Psoas muscle (tissue), 8 donors: Measurements from ENCODE around the gene ZBTB7C. TPM values are rescaled to one million over a fixed set of nuclear protein-coding genes. Genes with fewer than 3 reads are reported as not detected.

Source experiments
- ATAC-seq, 4 donors: fragments of 200-7000 bp; cut with Tn5 transposase; one replicate each; pipeline ENCODE4 v1.9.1; 2020; ENCODE audit warnings: moderate library complexity in 3 of 4, mild to moderate bottlenecking in 2 of 4
- DNase-seq, 2 donors: peaks; one replicate each; pipeline ENCODE4 v3.0.0-alpha.2; 2020
- H3K27ac ChIP-seq: fragments of 200-600 bp; one replicate; pipeline ENCODE4 v1.8.0; 2022
- H3K27me3 ChIP-seq, 3 donors: fragments of 200-600 bp in 1 of 3; one replicate each; pipeline versions ENCODE4 v1.6.1 to v1.8.0; 2013 to 2022; ENCODE audit warnings: low read length in 2 of 3, mild to moderate bottlenecking in 2 of 3, moderate library complexity in 1 of 3; ENCODE audit not compliant: insufficient read depth in 3 of 3
- H3K36me3 ChIP-seq, 2 donors: fragments of 200-600 bp in 1 of 2; one replicate each; pipeline versions ENCODE4 v1.6.1 to v1.8.0; 2013 to 2022; ENCODE audit warnings: low read depth in 1 of 2, mild to moderate bottlenecking in 1 of 2, moderate library complexity in 1 of 2; ENCODE audit not compliant: insufficient read depth in 1 of 2
- H3K4me1 ChIP-seq: fragments of 200-600 bp; one replicate; pipeline ENCODE4 v1.8.0; 2022
- H3K4me3 ChIP-seq: fragments of 200-600 bp; one replicate; pipeline ENCODE4 v1.8.0; 2022; ENCODE audit warnings: mild to moderate bottlenecking
- H3K9me3 ChIP-seq: fragments of 200-600 bp; one replicate; pipeline ENCODE4 v1.8.0; 2022
- WGBS, 3 donors: extraction: QIAGEN DNeasy Blood & Tissue Kit; methylation state at CpG; one replicate each; pipeline versions ENCODE4 v1.1.6 to v1.1.7; 2013; 5-methylcytosine and 5-hydroxymethylcytosine counted together
- intact Hi-C, 2 donors: fragments of 100-400 bp; cut with DNase I; formaldehyde crosslinking; loops; one replicate each; pipeline versions ENCODE4 v1.11.0 to v1.14.2; 2022
- polyA plus RNA-seq, 3 donors: library from polyadenylated mRNA; stranded (reverse); fragments of 200-250 nt; gene quantifications; one replicate each; pipeline ENCODE4 v1.2.3, GENCODE V29; 2013
- total RNA-seq, 4 donors: library from RNA; stranded (reverse); fragmentation: NEBNext Ultra II Directional in 2 of 4; extraction: Animal tissue kit (Norgen Biotek cat#: 25700) in 2 of 4; gene quantifications; one replicate each; pipeline versions ENCODE4 v1.2.1 to v1.2.4, GENCODE V29; 2021 to 2023
- TF ChIP-seq, protein P1 (sequence below): fragments of 200-600 bp; IDR thresholded peaks from one replicate; pipeline ENCODE4 v1.8.0; 2022; ENCODE audit warnings: antibody characterized with exemption
- donor health status: healthy with polysubstance abuse.
- donor health status: DM: no; HTN: no; CAD: no; lungs with moderate emphysema.
- donor health status: Bipolar disorder and iron deficiency.
- donor health status: healthy.
- donor health status: DM: yes; HTN: yes; CAD: no.
- donor health status: DM: no; HTN: no; CAD: no.
- donor health status: DM: no; HTN: no; CAD: no.
- donor health status: DM: yes; HTN: yes; CAD: no.

The ZBTB7C gene
- total and polyA plus RNA-seq, 7 donors = 0.34 to 2.9 (median 0.78) TPM

DNA sequence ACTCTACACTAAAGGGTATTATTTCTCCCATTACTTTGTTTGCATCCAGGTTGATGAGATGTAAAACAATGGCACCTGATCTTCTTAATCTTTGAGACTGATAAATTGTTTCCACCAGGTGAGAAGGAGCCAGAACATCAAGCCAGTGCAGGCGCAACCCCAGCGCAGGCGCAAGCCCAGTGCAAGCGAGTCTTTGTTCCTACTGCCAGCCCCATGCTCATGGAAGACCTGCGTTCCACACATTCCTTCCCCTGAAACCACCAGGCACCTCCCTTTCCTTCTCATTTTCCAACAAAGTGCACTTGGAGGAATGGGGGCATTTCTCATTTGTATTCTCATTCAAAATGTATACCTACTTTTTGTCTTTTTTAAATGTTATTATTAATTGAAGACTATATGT, 290.0 kb downstream of the ZBTB7C start:
- ATAC-seq (no peak), DNase-seq (no peak)
- Histone ChIP-seq H3K27ac (no peak overlapping the region), H3K4me3 (no peak overlapping the region), H3K4me1 (no peaks in the 10 kb centered on the region), H3K27me3 (no peaks in the 10 kb centered on the region), H3K9me3 (no peaks in the 10 kb centered on the region), H3K36me3 (no peaks in the 10 kb centered on the region)
- 96 to 99% (median 97%) methylated on average over 5 of the region's 5 CpGs for WGBS, 3 donors
- intact Hi-C loops = no loop called here
- TF ChIP-seq, protein P1, sequence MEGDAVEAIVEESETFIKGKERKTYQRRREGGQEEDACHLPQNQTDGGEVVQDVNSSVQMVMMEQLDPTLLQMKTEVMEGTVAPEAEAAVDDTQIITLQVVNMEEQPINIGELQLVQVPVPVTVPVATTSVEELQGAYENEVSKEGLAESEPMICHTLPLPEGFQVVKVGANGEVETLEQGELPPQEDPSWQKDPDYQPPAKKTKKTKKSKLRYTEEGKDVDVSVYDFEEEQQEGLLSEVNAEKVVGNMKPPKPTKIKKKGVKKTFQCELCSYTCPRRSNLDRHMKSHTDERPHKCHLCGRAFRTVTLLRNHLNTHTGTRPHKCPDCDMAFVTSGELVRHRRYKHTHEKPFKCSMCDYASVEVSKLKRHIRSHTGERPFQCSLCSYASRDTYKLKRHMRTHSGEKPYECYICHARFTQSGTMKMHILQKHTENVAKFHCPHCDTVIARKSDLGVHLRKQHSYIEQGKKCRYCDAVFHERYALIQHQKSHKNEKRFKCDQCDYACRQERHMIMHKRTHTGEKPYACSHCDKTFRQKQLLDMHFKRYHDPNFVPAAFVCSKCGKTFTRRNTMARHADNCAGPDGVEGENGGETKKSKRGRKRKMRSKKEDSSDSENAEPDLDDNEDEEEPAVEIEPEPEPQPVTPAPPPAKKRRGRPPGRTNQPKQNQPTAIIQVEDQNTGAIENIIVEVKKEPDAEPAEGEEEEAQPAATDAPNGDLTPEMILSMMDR = no peak

DNA sequence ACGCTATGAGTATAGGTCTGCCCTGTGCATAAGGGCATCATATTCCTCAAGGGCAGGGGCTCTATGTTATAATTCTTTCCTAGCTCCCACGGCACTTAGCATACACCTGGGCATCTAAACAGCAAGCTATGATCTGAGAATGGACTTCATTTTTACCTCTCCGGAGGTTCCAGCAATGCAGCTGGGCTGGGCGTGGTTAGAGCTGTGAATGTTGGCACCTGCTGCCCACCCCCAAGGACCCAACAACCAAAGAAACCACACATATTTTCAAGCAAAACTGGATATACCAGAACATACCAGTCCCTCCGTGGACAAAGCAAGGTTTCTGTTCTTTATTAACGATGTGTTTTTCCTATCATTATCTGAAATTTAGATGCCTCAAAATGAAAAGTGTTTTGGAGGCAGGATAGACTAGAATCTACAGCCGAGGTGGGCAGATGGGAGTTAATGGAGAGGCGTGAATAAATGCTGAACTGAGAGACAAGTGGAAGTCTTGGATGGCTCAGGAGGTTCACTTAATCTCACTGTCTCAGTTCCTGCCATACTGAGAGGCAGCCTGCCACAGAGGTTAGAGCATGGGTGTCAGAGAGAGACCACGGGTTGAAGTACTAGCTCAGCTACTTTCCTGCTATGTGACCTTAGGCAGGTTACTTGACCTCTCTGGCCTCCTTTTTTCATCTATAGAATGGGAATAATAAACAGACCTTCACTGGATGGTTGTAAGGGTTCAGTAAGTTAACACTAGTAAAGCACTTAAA, 292.1 kb downstream of the ZBTB7C start:
- TF ChIP-seq, protein P1 = no peak
- 62 to 75% (median 66%) methylated on average over 9 of the region's 9 CpGs for WGBS, 3 donors
- Histone ChIP-seq H3K36me3 (no peaks in the 10 kb centered on the region), H3K27ac (no peak overlapping the region), H3K4me3 (no peak overlapping the region), H3K9me3 (no peaks in the 10 kb centered on the region), H3K27me3 (no peaks in the 10 kb centered on the region), H3K4me1 (no peaks in the 10 kb centered on the region)
- ATAC-seq (no peak), DNase-seq (no peak)
- intact Hi-C loops = no loop called here

DNA sequence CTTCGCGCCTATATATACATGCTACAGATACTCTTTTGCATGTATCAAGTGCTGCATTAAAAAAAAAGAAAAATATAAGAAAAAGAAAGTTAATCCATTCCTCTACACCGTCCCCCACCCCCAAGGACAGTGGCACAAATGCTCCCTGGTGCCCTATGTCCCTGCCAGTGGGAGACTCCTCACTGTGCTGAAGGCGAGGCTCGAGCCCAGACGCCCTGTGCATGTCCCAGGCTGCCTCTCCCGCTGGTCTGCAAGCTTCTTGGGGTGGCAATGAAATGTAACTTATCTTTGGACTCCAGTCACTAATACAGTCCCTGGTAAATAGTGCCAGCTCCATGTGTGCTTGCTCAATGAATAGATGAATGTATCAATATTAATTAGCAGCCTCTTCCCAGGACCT, 293.2 kb downstream of the ZBTB7C start:
- Histone ChIP-seq H3K36me3 (no peaks in the 10 kb centered on the region), H3K9me3 (no peaks in the 10 kb centered on the region), H3K4me1 (no peaks in the 10 kb centered on the region), H3K4me3 (no peak overlapping the region), H3K27me3 (no peaks in the 10 kb centered on the region), H3K27ac (no peak overlapping the region)
- ATAC-seq (no peak), DNase-seq (no peak)
- intact Hi-C loops = no loop called here
- TF ChIP-seq, protein P1 = no peak
- 93 to 97% (median 95%) methylated on average over 7 of the region's 7 CpGs for WGBS, 3 donors

DNA sequence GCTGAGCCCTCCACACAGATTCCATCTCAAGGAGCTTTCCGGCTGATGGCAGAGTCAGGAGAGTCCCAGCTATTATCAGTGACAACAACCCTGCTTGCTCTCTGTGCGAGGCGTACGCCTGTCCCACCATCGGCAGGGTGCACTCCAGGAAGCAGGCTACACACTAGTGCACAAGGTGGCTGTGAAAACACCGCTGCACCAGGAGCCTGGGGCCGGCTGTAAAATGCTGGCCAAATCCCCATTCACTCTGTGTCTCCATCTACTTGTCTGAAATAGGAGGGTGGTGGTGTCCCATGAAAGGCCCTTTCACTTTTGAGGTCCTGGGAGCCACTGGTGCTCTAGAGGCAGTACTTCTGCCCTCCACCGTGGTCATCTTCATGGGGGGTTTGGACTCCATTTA, 295.5 kb downstream of the ZBTB7C start:
- Histone ChIP-seq H3K36me3 (no peaks in the 10 kb centered on the region), H3K27ac (no peak overlapping the region), H3K4me3 (no peak overlapping the region), H3K4me1 (no peaks in the 10 kb centered on the region), H3K27me3 (no peaks in the 10 kb centered on the region), H3K9me3 (no peaks in the 10 kb centered on the region)
- intact Hi-C loops = loop anchor here in 1 of 2 donors (5.0 kb wide), 1 partner anchor 56 kb away; no protein-coding TSS in a partner anchor
- no peak for ATAC-seq
- 88 to 90% (median 90%) methylated on average over 8 of the region's 8 CpGs for WGBS, 3 donors
- TF ChIP-seq, protein P1 = no peak
- DNase-seq = no peak
